ENCODE measurements around the gene COMTD1. TPM values are rescaled to one million over a fixed set of nuclear protein-coding genes. Genes with fewer than 3 reads are reported as not detected.

COMTD1 gene
- polyA plus RNA-seq, 1 of the 3 experiments (the other 2 are of a cell fraction), result 7.6 TPM

GRCh38 chr10:75212343-75212742 lies 23.4 kb downstream of the COMTD1 start:
- no peak overlapping the region for H2AFZ ChIP-seq (ENCODE audit: low read depth)
- H3K4me1 ChIP-seq (ENCODE audit: control insufficient read depth in 1 of 2, insufficient read depth in 2 of 2, low read depth in 1 of 2, low read length in 1 of 2), result peaks cover 13 to 15% of the 10 kb centered on the region in 2 experiments; a peak in 3 of 4 replicates
- H3K79me2 ChIP-seq (ENCODE audit: insufficient read depth), result peaks cover 67% of the 10 kb centered on the region
- H3K9me2 ChIP-seq, result no peaks in the 10 kb centered on the region
- H3K27ac ChIP-seq (ENCODE audit: low read depth in 2 of 2, low read length in 1 of 2), result 0 out of 4 replicates have a peak overlapping the region, but pooled peaks of 1 of the 2 experiments have one; percentile 96
- H3K4me3 ChIP-seq (ENCODE audit: low read depth in 2 of 2, low read length in 1 of 2), result peak overlapping the region; percentile 84 to 93; a peak in 3 of 4 replicates
- H3K4me2 ChIP-seq, result peak overlapping the region; percentile 84
- H3F3A ChIP-seq (replicated peaks; ENCODE audit: insufficient read depth), result peaks cover 16% of the 10 kb centered on the region
- DNase-seq, result no peak
- ChIA-PET POLR2A (interaction anchor here (3.0 kb wide), 1 partner anchor 14 kb away, joined by 15 read pairs; no protein-coding TSS in a partner anchor), CTCF (interaction anchor here (1.1 to 4.3 kb wide), 5 partner anchors 13 to 24 kb away, joined by 3 to 36 read pairs (median 8); partner anchors contain the start of gene COMTD1)
- TF ChIP-seq RCOR1 (IDR thresholded peaks at IDR 0.05; ENCODE audit: low read length) (no peak), MEF2A (IDR thresholded peaks at IDR 0.05; ENCODE audit: borderline replicate concordance, low read depth) (no peak), RXRA (IDR thresholded peaks at IDR 0.05; ENCODE audit: borderline replicate concordance, low read depth) (no peak), NFIC (IDR thresholded peaks at IDR 0.05; ENCODE audit: borderline replicate concordance) (no peak), EZH2phosphoT487 (IDR thresholded peaks at IDR 0.05; ENCODE audit: borderline replicate concordance, low read depth) (no peak), SIN3A (IDR thresholded peaks at IDR 0.05; ENCODE audit: borderline replicate concordance, low read depth, low read length) (no peak), CHD2 (IDR thresholded peaks at IDR 0.05; ENCODE audit: low read length, partially characterized antibody) (no peak), SMC3 (IDR thresholded peaks at IDR 0.05; ENCODE audit: low read depth, low read length) (no peak), REST (IDR thresholded peaks at IDR 0.05; ENCODE audit: low read depth, low read length) (no peak), TCF12 (IDR thresholded peaks at IDR 0.05) (no peak), MXI1 (IDR thresholded peaks at IDR 0.05; ENCODE audit: low read depth, low read length) (no peak), FOSL2 (IDR thresholded peaks at IDR 0.05; ENCODE audit: borderline replicate concordance, low read depth) (no peak), TEAD4 (IDR thresholded peaks at IDR 0.05; ENCODE audit: borderline replicate concordance, insufficient read depth) (no peak), CTCF (IDR thresholded peaks at IDR 0.05) (no peak), TAF1 (IDR thresholded peaks at IDR 0.05; ENCODE audit: borderline replicate concordance, low read depth, low read length) (no peak), JUND (IDR thresholded peaks at IDR 0.05) (no peak)
- H3K36me3 ChIP-seq (replicated peaks in 1 of 2; ENCODE audit: control insufficient read depth in 1 of 2, insufficient read depth in 2 of 2, low read length in 1 of 2), result peaks cover 21 to 55% of the 10 kb centered on the region in 2 experiments
- peaks cover 36% of the 10 kb centered on the region for H4K20me1 ChIP-seq (ENCODE audit: insufficient read depth)
- peak overlapping the region; percentile 100 for H3K9ac ChIP-seq
- WGBS (ENCODE audit: low lambda C conversion rate), result 76% methylated on average over 6 of the region's 6 CpGs
- H3K9me3 ChIP-seq, result no peaks in the 10 kb centered on the region
- H3K27me3 ChIP-seq (ENCODE audit: insufficient read depth), result no peaks in the 10 kb centered on the region

Data from SK-N-SH (cell line).